PFSK-1 (cell line): ENCODE results near the gene HDHD3.

Experiments used
- FOXP2 ChIP-seq: optimal IDR thresholded peaks from 2 replicates; pipeline ENCODE3; 2011; ENCODE audit warnings: borderline replicate concordance, control low read depth, inconsistent platforms; ENCODE audit not compliant: insufficient read depth; ENCODE audit errors: extremely low read length, extremely low read depth
- POLR2AphosphoS5 ChIP-seq: IDR thresholded peaks from 2 replicates; pipeline ENCODE4 v1.6.1; 2012; ENCODE audit warnings: low read depth, mild to moderate bottlenecking, control low read depth, low read length, moderate library complexity
- REST ChIP-seq, 2 experiments: IDR thresholded peaks; 2 replicates each; pipeline versions ENCODE4 v1.6.1 to v1.8.0; 2011 to 2012; ENCODE audit warnings: low read depth in 2 of 2, low read length in 2 of 2, control low read depth in 1 of 2, inconsistent platforms in 1 of 2, mild to moderate bottlenecking in 1 of 2, moderate library complexity in 1 of 2; ENCODE audit not compliant: insufficient read depth in 1 of 2
- SIN3A ChIP-seq: IDR thresholded peaks from 2 replicates; pipeline ENCODE4 v1.6.1; 2012; ENCODE audit warnings: mild to moderate bottlenecking, low read length, moderate library complexity, borderline replicate concordance; ENCODE audit not compliant: insufficient read depth
- TAF1 ChIP-seq: IDR thresholded peaks from 2 replicates; pipeline ENCODE4 v1.6.1; 2012; ENCODE audit warnings: low read length, control low read depth, borderline replicate concordance; ENCODE audit not compliant: insufficient read depth

HDHD3 gene

GRCh38 chr9:113343732-113344231 is 33.0 kb downstream of the HDHD3 start:
- no peak for TF ChIP-seq POLR2AphosphoS5
- no peak for TF ChIP-seq SIN3A
- TF ChIP-seq FOXP2: no peak

- TF ChIP-seq POLR2AphosphoS5 (no peak), FOXP2 (no peak), REST (IDR thresholded peaks at IDR 0.05; ENCODE audit: insufficient read depth in 1 of 2, low read depth in 2 of 2, low read length in 2 of 2) (no peak), TAF1 (no peak), SIN3A (no peak)
Observed at GRCh38 chr9:113341712-113342410, 34.9 kb downstream of the HDHD3 start.

- 0 out of 2 replicates have a peak, but pooled peaks have one; percentile 31 for TF ChIP-seq SIN3A
- peak; percentile 70; the same call in 1 of the 2 replicates for TF ChIP-seq TAF1
- no peak for TF ChIP-seq REST (IDR thresholded peaks at IDR 0.05; ENCODE audit: insufficient read depth in 1 of 2, low read depth in 2 of 2, low read length in 2 of 2)
- peak; percentile 85 for TF ChIP-seq FOXP2
- 0 out of 2 replicates have a peak, but pooled peaks have one; percentile 39 for TF ChIP-seq POLR2AphosphoS5
Observed at GRCh38 chr9:113340011-113340699, 36.6 kb downstream of the HDHD3 start, which contains the start of gene WDR31. WDR31 (minus strand) TSS chr9:113340275; CDS start chr9:113332022, 8,253 bp downstream.

GRCh38 chr9:113337714-113338113 is 39.1 kb downstream of the HDHD3 start:
- no peak for TF ChIP-seq FOXP2
- TF ChIP-seq SIN3A: no peak
- TF ChIP-seq REST (IDR thresholded peaks at IDR 0.05; ENCODE audit: insufficient read depth in 1 of 2, low read depth in 2 of 2, low read length in 2 of 2): no peak
- no peak for TF ChIP-seq TAF1
- TF ChIP-seq POLR2AphosphoS5: no peak

GRCh38 chr9:113331780-113332179 is 45.0 kb downstream of the HDHD3 start:
- TF ChIP-seq TAF1: no peak
- no peak for TF ChIP-seq FOXP2
- TF ChIP-seq REST (IDR thresholded peaks at IDR 0.05; ENCODE audit: insufficient read depth in 1 of 2, low read depth in 2 of 2, low read length in 2 of 2): no peak
- no peak for TF ChIP-seq POLR2AphosphoS5
- TF ChIP-seq SIN3A: no peak
